Muscle layer of duodenum (tissue), 2 donors: ENCODE results near the gene PCSK2.

Experiments used
- H3K27ac ChIP-seq: one replicate; pipeline ENCODE4 v1.7.0; 2013; ENCODE audit warnings: mild to moderate bottlenecking, low read length
- H3K27me3 ChIP-seq: one replicate; pipeline ENCODE4 v1.7.0; 2013; ENCODE audit warnings: low read depth, mild to moderate bottlenecking, control low read depth, low read length
- H3K36me3 ChIP-seq, 2 donors: one replicate each; pipeline ENCODE4 v1.7.0; 2013; ENCODE audit warnings: low read length in 2 of 2, control low read depth in 1 of 2, mild to moderate bottlenecking in 1 of 2; ENCODE audit not compliant: insufficient read depth in 2 of 2, control insufficient read depth in 1 of 2
- H3K4me1 ChIP-seq, 2 donors: one replicate each; pipeline ENCODE4 v1.7.0; 2013; ENCODE audit warnings: low read length in 2 of 2, mild to moderate bottlenecking in 2 of 2, control low read depth in 1 of 2, moderate library complexity in 1 of 2; ENCODE audit not compliant: insufficient read depth in 2 of 2, control insufficient read depth in 1 of 2
- H3K4me3 ChIP-seq, 2 donors: one replicate each; pipeline ENCODE4 v1.7.0; 2013; ENCODE audit warnings: low read length in 2 of 2, low read depth in 1 of 2, mild to moderate bottlenecking in 1 of 2
- H3K9me3 ChIP-seq, 2 donors: one replicate each; pipeline ENCODE4 v1.7.0; 2013; ENCODE audit warnings: low read length in 2 of 2, control low read depth in 1 of 2, mild to moderate bottlenecking in 1 of 2; ENCODE audit not compliant: control insufficient read depth in 1 of 2
- donor health status: healthy.

PCSK2 gene

GRCh38 chr20:17510548-17510947 is 283.7 kb downstream of the PCSK2 start:
- no peaks in the 10 kb centered on the region for H3K9me3 ChIP-seq
- H3K4me1 ChIP-seq = peaks cover 0 to 1% of the 10 kb centered on the region in 2 donors
- no peak overlapping the region for H3K27ac ChIP-seq
- no peaks in the 10 kb centered on the region for H3K27me3 ChIP-seq
- no peak overlapping the region for H3K4me3 ChIP-seq
- H3K36me3 ChIP-seq = no peaks in the 10 kb centered on the region

GRCh38 chr20:17511401-17511800 is 284.6 kb downstream of the PCSK2 start:
- H3K4me3 ChIP-seq = no peak overlapping the region
- H3K27ac ChIP-seq = no peak overlapping the region
- no peaks in the 10 kb centered on the region for H3K4me1 ChIP-seq
- H3K27me3 ChIP-seq = no peaks in the 10 kb centered on the region
- no peaks in the 10 kb centered on the region for H3K9me3 ChIP-seq
- no peaks in the 10 kb centered on the region for H3K36me3 ChIP-seq

- no peaks in the 10 kb centered on the region for H3K27me3 ChIP-seq
These were observed 287.1 kb downstream of the PCSK2 start for GRCh38 chr20:17513939-17514338.

GRCh38 chr20:17515053-17515452 is 288.2 kb downstream of the PCSK2 start:
- H3K27ac ChIP-seq = no peak overlapping the region
- H3K4me3 ChIP-seq = no peak overlapping the region
- no peaks in the 10 kb centered on the region for H3K4me1 ChIP-seq
- no peaks in the 10 kb centered on the region for H3K27me3 ChIP-seq
- no peaks in the 10 kb centered on the region for H3K9me3 ChIP-seq
- H3K36me3 ChIP-seq = no peaks in the 10 kb centered on the region

More at GRCh38 chr20:17513939-17514338, 287.1 kb downstream of the PCSK2 start:
- no peaks in the 10 kb centered on the region for H3K4me1 ChIP-seq
- no peaks in the 10 kb centered on the region for H3K9me3 ChIP-seq
- H3K27ac ChIP-seq = no peak overlapping the region
- H3K4me3 ChIP-seq = no peak overlapping the region
- no peaks in the 10 kb centered on the region for H3K36me3 ChIP-seq

GRCh38 chr20:17518339-17519052 is 291.7 kb downstream of the PCSK2 start:
- Histone ChIP-seq H3K27ac (no peak overlapping the region), H3K36me3 (no peaks in the 10 kb centered on the region), H3K4me1 (no peaks in the 10 kb centered on the region), H3K27me3 (no peaks in the 10 kb centered on the region), H3K4me3 (no peak overlapping the region), H3K9me3 (no peaks in the 10 kb centered on the region)

- no peak overlapping the region for H3K27ac ChIP-seq
- H3K4me3 ChIP-seq = no peak overlapping the region
- no peaks in the 10 kb centered on the region for H3K36me3 ChIP-seq
- H3K4me1 ChIP-seq = no peaks in the 10 kb centered on the region
- H3K27me3 ChIP-seq = no peaks in the 10 kb centered on the region
- no peaks in the 10 kb centered on the region for H3K9me3 ChIP-seq
These were observed 292.9 kb downstream of the PCSK2 start for GRCh38 chr20:17519606-17520285.

GRCh38 chr20:17520583-17520982 is 293.7 kb downstream of the PCSK2 start:
- Histone ChIP-seq H3K36me3 (no peaks in the 10 kb centered on the region), H3K27ac (no peak overlapping the region), H3K4me3 (no peak overlapping the region), H3K4me1 (no peaks in the 10 kb centered on the region), H3K9me3 (no peaks in the 10 kb centered on the region), H3K27me3 (no peaks in the 10 kb centered on the region)

- no peaks in the 10 kb centered on the region for H3K9me3 ChIP-seq
- H3K36me3 ChIP-seq = no peaks in the 10 kb centered on the region
- H3K4me3 ChIP-seq = no peak overlapping the region
- no peak overlapping the region for H3K27ac ChIP-seq
- H3K27me3 ChIP-seq = no peaks in the 10 kb centered on the region
- H3K4me1 ChIP-seq = no peaks in the 10 kb centered on the region
These were observed 295.7 kb downstream of the PCSK2 start for GRCh38 chr20:17522528-17522927.

- H3K4me1 ChIP-seq = no peaks in the 10 kb centered on the region
- H3K9me3 ChIP-seq = no peaks in the 10 kb centered on the region
- H3K27me3 ChIP-seq = no peaks in the 10 kb centered on the region
- no peak overlapping the region for H3K4me3 ChIP-seq
- H3K27ac ChIP-seq = no peak overlapping the region
- no peaks in the 10 kb centered on the region for H3K36me3 ChIP-seq
These were observed 296.5 kb downstream of the PCSK2 start for GRCh38 chr20:17523326-17523725.

GRCh38 chr20:17524560-17524959 is 297.7 kb downstream of the PCSK2 start:
- H3K27ac ChIP-seq = no peak overlapping the region

GRCh38 chr20:17525132-17525531 is 298.3 kb downstream of the PCSK2 start:
- H3K9me3 ChIP-seq = no peaks in the 10 kb centered on the region
- H3K4me1 ChIP-seq = no peaks in the 10 kb centered on the region
- no peak overlapping the region for H3K4me3 ChIP-seq
- no peaks in the 10 kb centered on the region for H3K27me3 ChIP-seq
- H3K36me3 ChIP-seq = no peaks in the 10 kb centered on the region
- no peak overlapping the region for H3K27ac ChIP-seq

More at GRCh38 chr20:17524560-17524959, 297.7 kb downstream of the PCSK2 start:
- Histone ChIP-seq H3K27me3 (no peaks in the 10 kb centered on the region), H3K9me3 (no peaks in the 10 kb centered on the region), H3K4me3 (no peak overlapping the region), H3K4me1 (no peaks in the 10 kb centered on the region), H3K36me3 (no peaks in the 10 kb centered on the region)
